GM18868 (cell line): Measurements from ENCODE around the gene EPHA4.

ENCODE experiments used
- ATAC-seq: cut with Tn5 transposase; IDR thresholded peaks from one replicate; pipeline ENCODE4 v1.9.1; 2021; ENCODE audit warnings: mild to moderate bottlenecking, moderate library complexity; ENCODE audit not compliant: unreplicated experiment

Gene EPHA4

DNA sequence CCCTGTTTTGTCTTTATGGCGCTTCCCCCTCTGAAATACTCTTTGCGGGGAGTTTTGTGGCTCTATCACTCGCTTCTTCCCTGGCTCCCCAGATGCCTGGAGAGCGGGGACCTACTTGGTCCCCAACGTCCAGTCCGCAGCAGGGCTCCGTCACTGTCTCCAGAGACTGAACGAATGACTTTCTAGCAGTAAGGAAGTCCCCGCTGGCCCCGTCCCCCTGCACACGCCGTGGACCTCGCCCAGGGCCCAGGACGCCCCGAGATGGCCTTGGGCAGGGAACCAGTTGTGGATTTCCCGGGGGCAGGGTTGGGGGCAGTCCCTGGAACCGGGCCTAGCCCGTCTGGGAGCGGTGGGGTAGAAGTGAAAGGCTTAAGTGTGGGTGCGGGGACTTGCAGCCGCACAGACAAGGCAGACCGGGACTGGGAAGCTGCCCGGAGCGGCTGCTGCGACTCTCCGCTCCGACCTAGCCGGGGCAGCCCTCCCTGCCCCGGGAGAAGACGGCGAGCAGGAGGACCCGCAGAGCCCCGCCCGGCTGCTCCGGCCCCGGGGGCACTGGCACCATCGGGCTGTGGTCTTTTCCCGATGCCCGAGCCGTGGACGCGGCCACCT is 821 bp upstream of the EPHA4 start:
- ATAC-seq = peak; percentile 25

GRCh38 chr2:221571551-221572218 is 419 bp downstream of the EPHA4 start:
- peak; percentile 3 for ATAC-seq

GRCh38 chr2:221571025-221571550 is 1.0 kb downstream of the EPHA4 start:
- ATAC-seq = no peak

GRCh38 chr2:221570321-221570935 is 1.7 kb downstream of the EPHA4 start:
- ATAC-seq = no peak

DNA sequence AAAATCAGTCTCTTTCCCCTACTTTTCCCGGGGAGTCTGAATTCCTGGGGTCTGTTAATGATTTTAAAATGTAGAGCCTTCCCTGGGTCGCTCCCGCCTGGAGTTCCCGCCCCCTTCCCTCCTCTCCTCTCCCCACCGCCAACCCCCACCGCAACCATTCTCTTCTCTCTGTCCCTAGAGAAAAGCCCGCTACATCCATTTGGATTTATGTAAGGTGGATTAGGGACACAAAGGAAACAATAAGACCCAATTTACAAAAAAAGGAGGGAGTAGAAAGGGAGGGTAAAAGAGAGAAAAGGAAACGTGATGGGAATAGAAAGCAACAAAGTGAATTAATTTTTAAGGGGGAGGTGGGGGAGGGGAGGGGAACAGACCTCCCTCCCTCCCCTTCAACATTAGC is 2.2 kb downstream of the EPHA4 start:
- no peak for ATAC-seq

- no peak for ATAC-seq
Measured at GRCh38 chr2:221569425-221569845, 2.7 kb downstream of the EPHA4 start.

DNA sequence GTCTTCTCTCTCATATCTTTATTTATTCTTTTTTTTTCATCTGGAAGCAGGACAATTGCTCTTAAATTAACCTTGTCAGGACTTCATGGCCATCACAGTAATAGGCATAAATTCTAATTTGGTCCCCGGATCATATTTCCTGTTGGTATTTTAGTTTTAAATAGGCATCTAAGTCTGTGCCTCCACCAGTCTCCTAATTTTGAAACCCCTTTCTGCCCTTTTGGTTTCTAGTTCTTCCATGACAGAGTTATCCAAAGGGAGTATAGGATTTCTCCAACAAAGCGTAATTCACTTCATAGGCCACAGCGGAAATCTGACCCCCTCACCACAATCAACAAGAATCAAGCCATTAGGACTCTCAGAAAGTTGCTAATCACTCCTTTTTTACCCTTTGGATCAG is 3.8 kb downstream of the EPHA4 start:
- no peak for ATAC-seq

GRCh38 chr2:221567809-221568208 is 4.3 kb downstream of the EPHA4 start:
- ATAC-seq = no peak

- ATAC-seq = no peak
Measured at GRCh38 chr2:221567231-221567760, 4.8 kb downstream of the EPHA4 start.

DNA sequence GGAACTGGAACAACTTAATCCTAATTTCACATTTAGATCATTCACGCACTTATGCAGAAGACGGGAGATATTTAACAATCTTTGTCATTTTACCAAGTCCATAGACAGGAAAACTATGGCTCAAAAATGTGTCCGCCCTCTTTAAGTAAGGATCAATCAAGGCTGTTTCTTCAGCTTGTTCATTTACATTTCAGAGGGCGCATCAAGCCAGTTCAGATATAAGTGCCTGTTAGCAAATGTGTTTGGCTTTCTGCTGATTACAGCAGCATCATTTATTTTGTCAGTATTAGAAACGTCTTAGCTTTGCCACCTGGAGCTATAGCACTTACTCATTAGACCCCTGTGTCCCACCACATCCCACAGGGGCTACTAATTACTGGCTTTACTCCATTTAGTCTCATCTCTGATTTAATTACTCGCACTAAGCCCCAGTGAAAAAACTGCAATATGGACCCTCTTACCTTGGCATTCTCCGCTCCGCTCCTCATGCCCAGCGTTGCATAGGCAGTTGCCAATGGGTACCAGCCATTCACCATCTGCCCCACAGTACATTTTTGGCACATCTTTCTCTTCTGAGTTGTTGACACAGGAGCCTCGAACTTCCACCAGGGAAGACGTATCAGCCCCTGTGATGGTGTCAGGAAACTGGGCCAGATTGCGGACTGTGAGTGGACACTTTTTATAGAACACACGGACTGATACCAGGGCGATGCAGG is 8.7 kb downstream of the EPHA4 start:
- no peak for ATAC-seq

GRCh38 chr2:221562226-221562625 is 9.9 kb downstream of the EPHA4 start:
- no peak for ATAC-seq

DNA sequence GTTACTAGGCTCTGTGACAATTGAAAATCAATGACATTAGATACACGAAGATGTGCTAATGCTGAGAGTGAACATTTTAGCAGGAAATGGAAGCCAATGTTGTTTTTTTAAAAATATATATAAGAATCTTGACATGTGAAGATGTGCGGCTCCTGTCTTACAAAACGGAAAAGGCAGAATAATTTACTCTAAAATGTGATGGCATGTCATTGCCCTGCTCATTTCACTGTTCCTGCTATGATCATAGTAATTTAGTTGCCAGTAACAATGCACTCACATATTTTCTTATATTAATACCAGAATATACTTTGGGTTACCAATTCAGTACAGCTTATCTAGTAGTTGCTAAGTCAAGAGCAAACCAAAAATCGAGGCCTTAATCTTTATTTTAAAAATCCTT is 10.3 kb downstream of the EPHA4 start:
- ATAC-seq = no peak

GRCh38 chr2:221559991-221560390 is 12.1 kb downstream of the EPHA4 start:
- no peak for ATAC-seq

- no peak for ATAC-seq
Measured at GRCh38 chr2:221558107-221558506, 14.0 kb downstream of the EPHA4 start.

- ATAC-seq = peak; percentile 27
Measured at GRCh38 chr2:221555494-221555846, 16.6 kb downstream of the EPHA4 start.

DNA sequence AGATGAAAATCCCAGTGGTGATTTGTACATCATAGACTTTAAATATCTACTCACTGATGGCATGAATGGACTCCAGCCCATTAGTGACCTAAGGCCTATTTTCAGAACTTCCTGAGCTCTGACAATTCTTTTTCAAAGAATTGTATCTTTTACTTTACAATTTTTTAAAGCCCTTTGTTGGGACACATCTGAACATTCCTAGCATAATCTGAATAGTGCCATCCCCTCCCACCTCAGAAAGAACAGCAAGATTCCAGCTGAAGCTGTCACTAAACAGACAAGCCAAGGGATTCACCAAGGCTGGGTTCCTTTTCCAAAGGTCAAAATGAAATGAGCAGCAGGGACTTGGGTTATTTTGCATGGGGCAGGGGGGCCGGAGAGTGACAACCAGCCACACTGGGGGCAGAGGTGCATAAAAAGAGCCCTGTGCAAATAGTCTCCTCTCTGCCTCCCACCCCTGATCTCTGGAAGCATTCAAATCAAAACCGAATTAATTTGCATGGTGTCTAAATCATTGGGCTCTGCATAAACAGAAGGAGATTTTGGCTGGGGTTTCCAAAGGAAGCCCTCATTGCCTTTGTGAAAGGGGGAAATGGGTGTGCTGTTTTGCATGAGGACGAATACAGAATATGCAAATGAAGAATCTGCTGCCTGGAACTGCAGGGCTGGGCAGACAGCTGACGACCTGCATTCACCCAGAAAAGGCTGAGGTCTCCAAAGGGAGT is 17.2 kb downstream of the EPHA4 start:
- ATAC-seq = peak; percentile 97

- ATAC-seq = no peak
Measured at GRCh38 chr2:221553333-221553732, 18.8 kb downstream of the EPHA4 start.

GRCh38 chr2:221552291-221552690 is 19.8 kb downstream of the EPHA4 start:
- ATAC-seq = no peak

GRCh38 chr2:221551864-221552263 is 20.2 kb downstream of the EPHA4 start:
- no peak for ATAC-seq

GRCh38 chr2:221549143-221549542 is 23.0 kb downstream of the EPHA4 start:
- no peak for ATAC-seq
